Omental fat pad (tissue), 4 donors: ENCODE results near the gene TBC1D2B. TPM values are rescaled to one million over a fixed set of nuclear protein-coding genes. Genes with fewer than 3 reads are reported as not detected.

Source experiments
- ATAC-seq: fragments of 150-250 bp; one replicate; pipeline ENCODE4 v1.9.1; 2016; ENCODE audit warnings: mild to moderate bottlenecking, moderate library complexity; ENCODE audit not compliant: low FRiP score
- DNase-seq: peaks from one replicate; pipeline ENCODE4 v3.0.0-alpha.2; 2019; ENCODE audit warnings: low spot score
- CTCF ChIP-seq, 3 donors: fragments of 450-650 bp; IDR thresholded peaks; one replicate each; pipeline ENCODE4 v1.5.1; 2016 to 2017; ENCODE audit warnings: antibody characterized with exemption in 3 of 3, mild to moderate bottlenecking in 3 of 3, moderate library complexity in 2 of 3
- total RNA-seq, 4 donors: library from RNA; depleted of rRNA; stranded (reverse); fragments of >200 nt; gene quantifications; one replicate each; pipeline ENCODE4 v1.1.0, GENCODE V29; 2016

The TBC1D2B gene
- total RNA-seq, 4 donors from 2014 or later: 50.3 to 134 (median 95.5) TPM

DNA sequence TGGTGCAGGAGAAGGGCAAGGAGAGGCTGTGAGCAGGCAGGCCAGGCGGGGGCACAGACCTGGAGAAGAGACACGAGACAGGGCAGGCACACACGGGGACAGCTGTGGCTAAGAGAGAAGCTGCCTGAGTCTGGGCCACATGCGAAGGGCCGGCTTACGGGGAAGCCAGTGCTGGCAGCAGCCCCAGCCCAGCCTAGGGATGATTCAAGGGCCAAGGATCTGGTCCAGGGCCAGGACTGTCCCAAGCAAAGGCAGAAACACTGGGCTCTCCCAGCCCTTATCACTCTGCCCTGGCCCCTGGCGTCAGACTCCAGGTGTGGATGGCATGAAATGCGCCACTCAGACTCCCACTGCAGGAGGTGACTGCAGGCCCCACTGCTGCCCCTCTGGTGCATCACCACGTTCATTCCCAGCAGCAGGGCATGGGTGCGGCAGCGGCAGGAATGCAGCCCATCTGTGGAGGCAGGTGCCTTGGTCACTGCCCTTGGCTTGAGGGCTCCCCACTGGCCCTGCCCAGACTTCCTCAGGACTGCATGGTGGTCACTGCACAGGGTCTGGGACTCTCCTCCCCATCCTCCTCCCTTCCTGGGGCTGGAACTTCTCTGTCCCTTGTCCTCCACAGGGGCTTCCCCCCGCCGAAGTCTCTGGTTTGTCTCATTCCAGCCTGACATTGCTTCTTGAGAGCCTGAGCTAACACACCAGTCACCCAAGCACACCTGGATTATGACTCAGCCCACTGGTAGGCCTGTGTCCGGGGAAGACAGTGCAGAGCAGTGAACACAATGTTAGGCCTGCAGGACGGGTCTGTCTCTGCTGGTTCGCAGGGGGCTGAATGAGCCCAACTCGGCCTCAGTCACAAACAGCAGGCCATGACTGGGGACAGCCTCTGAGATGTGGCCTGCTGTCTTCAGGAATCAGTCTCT, 69.3 kb downstream of the TBC1D2B start:
- TF ChIP-seq CTCF (IDR thresholded peaks at IDR 0.05): no peak
- DNase-seq (no peak), ATAC-seq (peak; percentile 69)

GRCh38 chr15:78007211-78007931, 70.1 kb downstream of the TBC1D2B start:
- no peak for TF ChIP-seq CTCF (IDR thresholded peaks at IDR 0.05)
- no peak for DNase-seq
- no peak for ATAC-seq

DNA sequence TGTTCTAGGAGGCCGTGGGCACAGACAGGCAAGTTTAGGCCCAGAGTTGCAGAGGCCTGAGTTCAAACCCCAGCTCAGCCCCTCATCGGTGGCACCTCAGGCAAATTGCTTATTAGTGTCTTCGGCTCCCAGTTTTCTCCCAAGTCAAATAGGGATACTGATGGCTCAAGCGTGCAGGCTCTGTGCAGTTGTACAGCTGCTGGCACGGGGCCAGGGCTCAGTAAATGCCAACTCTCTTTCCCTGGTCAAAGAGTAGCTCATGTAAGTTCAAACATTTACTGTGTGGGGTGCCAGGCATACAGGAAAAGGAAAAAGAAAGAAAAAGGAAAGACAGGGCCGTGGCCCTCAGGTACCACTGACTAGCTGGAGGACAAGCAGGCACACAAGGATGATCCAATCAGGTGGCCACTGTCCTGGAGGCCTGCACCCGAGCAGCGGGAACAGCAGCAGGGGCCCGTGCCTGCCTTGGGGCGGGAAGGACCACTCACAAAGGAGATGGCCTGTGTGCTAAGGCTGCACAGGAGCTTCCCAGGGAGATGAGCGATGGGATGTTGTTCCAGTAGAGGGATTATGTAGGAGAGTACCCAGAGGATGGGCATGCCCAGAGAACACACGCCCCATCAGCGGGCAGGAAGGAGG, 70.8 kb downstream of the TBC1D2B start:
- DNase-seq: no peak
- no peak for TF ChIP-seq CTCF (IDR thresholded peaks at IDR 0.05)

DNA sequence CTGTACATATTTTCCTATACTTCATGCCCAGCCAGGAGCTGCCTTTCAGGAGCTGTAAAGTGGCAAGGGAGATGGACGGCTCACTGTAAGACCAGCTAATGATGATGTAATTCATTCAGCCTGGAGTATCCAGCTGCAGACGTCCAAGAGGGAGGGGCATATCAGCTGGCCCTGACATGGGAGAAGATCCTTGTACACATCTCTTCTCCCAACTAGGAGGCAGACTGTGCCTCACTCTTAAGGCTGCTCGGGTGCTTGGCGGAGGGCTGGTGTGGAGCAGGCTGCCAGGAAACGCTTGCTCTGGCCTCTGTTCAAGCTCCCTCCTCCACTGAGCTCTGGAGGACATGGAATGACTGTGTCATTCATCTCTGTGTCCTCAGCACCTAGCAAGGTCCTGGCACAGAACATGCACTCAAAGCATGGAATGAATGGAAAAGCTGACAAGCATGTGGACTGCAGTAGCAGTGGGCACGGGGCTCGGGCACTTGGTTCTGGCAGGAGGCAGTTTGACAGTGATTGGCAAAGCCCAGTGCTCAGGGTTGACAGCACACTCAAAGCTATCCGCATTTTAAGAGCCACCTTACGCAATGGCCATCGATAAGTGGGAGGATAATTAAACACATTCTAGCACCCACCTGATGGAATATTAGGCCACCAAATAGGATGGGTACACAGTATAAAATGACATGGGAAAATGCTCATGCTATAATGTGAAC, 72.4 kb downstream of the TBC1D2B start:
- no peak for TF ChIP-seq CTCF (IDR thresholded peaks at IDR 0.05)

More for the DNA sequence above, 70.8 kb downstream of the TBC1D2B start:
- ATAC-seq: no peak

GRCh38 chr15:78004222-78004727, 73.2 kb downstream of the TBC1D2B start:
- ATAC-seq (no peak), DNase-seq (no peak)
- TF ChIP-seq CTCF (IDR thresholded peaks at IDR 0.05): no peak

More for the DNA sequence above, 72.4 kb downstream of the TBC1D2B start:
- peak; percentile 73 for ATAC-seq
- no peak for DNase-seq

DNA sequence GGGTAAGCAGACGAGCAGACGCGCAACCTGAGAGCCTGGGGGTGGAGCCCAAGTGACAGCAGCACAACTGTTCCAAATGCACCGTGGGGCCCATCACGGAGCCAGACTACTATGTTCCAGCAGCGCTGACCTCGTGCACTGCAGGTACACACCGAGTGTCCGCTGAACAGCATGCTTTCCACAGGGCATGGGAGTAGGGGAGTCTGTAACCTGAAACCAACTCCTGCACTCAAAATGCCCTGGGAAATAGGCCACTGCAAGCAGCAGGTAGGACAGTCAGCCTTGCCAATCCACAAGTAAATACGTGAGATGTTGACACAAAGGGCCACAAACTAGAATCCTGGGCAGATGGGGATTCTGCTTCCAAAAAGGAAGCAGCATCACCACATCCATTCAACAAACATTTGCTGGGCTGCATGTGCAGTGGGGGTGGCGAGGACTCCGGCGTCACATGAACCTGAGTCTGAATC, 73.9 kb downstream of the TBC1D2B start:
- ATAC-seq (no peak), DNase-seq (no peak)
- no peak for TF ChIP-seq CTCF (IDR thresholded peaks at IDR 0.05)
